ENCODE measurements around the gene PLXNA3.

GRCh38 chrX:154483325-154483724 lies 25.2 kb downstream of the PLXNA3 start:
- no peak for TF ChIP-seq CTCF (conservative IDR thresholded peaks at IDR 0.05 in 1 of 2, IDR thresholded peaks at IDR 0.05 in 1 of 2; ENCODE audit: extremely low read depth in 1 of 2, insufficient read depth in 1 of 2, low read depth in 1 of 2, low read length in 2 of 2)
- no peak for TF ChIP-seq EZH2 (IDR thresholded peaks at IDR 0.05; ENCODE audit: borderline replicate concordance, low read length)

Data from mammary epithelial cell (primary cell).